HCT116 (cell line): ENCODE results near the gene ICE1.
A peak's percentile ranks its signal among the peaks of the same experiment; 100 is the strongest.

Experiments
- ATF3 ChIP-seq: IDR thresholded peaks from 2 replicates; pipeline ENCODE4 v1.6.1; 2012
- EZH2 ChIP-seq: fragments of 200-600 bp; sonication (generic); IDR thresholded peaks from 2 replicates; pipeline ENCODE4 v1.6.1; 2017; ENCODE audit warnings: antibody characterized with exemption, mixed run types
- EZH2phosphoT487 ChIP-seq: fragments of 200-600 bp; IDR thresholded peaks from 2 replicates; pipeline ENCODE4 v1.6.1; 2018; ENCODE audit warnings: antibody characterized with exemption, borderline replicate concordance
- POLR2A ChIP-seq: IDR thresholded peaks from 2 replicates; pipeline ENCODE4 v1.7.0; 2011; ENCODE audit warnings: borderline replicate concordance; ENCODE audit not compliant: insufficient read depth, insufficient read length; ENCODE audit errors: extremely low read depth
- POLR2AphosphoS5 ChIP-seq: IDR thresholded peaks from 2 replicates; pipeline ENCODE4 v1.6.1; 2011; ENCODE audit warnings: mild to moderate bottlenecking, low read depth, low read length, moderate library complexity
- RAD21 ChIP-seq: IDR thresholded peaks from 2 replicates; pipeline ENCODE4 v1.6.1; 2012; ENCODE audit warnings: low read depth, mild to moderate bottlenecking
- ZFX ChIP-seq: fragments of 450-650 bp; IDR thresholded peaks from 2 replicates; pipeline ENCODE4 v1.6.1; 2017
- ZNF274 ChIP-seq: fragments of 200-500 bp; sonication (Bioruptor generic); IDR thresholded peaks from 2 replicates; pipeline ENCODE4 v1.6.1; 2014; ENCODE audit warnings: mild to moderate bottlenecking, low read depth, low read length, inconsistent platforms
- TF ChIP-seq, protein P1 (sequence below), 3 experiments: fragments of 200-600 bp in 1 of 3; sonication (generic) in 1 of 3; IDR thresholded peaks in 2 of 3; conservative IDR thresholded peaks in 1 of 3; 2 replicates each; pipeline ENCODE4 v1.5.1; 2012 to 2017; ENCODE audit warnings: low read depth in 2 of 3, low read length in 2 of 3, antibody characterized with exemption in 1 of 3, borderline replicate concordance in 1 of 3, control low read depth in 1 of 3, mild to moderate bottlenecking in 1 of 3, mixed read lengths in 1 of 3, mixed run types in 1 of 3, moderate library complexity in 1 of 3; ENCODE audit not compliant: insufficient read depth in 1 of 3

GRCh38 chr5:5492087-5492933 is 69.8 kb downstream of the ICE1 start:
- TF ChIP-seq, protein P1, sequence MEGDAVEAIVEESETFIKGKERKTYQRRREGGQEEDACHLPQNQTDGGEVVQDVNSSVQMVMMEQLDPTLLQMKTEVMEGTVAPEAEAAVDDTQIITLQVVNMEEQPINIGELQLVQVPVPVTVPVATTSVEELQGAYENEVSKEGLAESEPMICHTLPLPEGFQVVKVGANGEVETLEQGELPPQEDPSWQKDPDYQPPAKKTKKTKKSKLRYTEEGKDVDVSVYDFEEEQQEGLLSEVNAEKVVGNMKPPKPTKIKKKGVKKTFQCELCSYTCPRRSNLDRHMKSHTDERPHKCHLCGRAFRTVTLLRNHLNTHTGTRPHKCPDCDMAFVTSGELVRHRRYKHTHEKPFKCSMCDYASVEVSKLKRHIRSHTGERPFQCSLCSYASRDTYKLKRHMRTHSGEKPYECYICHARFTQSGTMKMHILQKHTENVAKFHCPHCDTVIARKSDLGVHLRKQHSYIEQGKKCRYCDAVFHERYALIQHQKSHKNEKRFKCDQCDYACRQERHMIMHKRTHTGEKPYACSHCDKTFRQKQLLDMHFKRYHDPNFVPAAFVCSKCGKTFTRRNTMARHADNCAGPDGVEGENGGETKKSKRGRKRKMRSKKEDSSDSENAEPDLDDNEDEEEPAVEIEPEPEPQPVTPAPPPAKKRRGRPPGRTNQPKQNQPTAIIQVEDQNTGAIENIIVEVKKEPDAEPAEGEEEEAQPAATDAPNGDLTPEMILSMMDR (IDR thresholded peaks at IDR 0.05 in 2 of 3, conservative IDR thresholded peaks at IDR 0.05 in 1 of 3; ENCODE audit: borderline replicate concordance in 1 of 3, insufficient read depth in 1 of 3, low read depth in 2 of 3, low read length in 2 of 3) = peak; percentile 40 to 83 (median 69); a peak in 5 of 6 replicates
- TF ChIP-seq ZNF274 (no peak), RAD21 (peak; percentile 83), EZH2phosphoT487 (no peak), POLR2A (no peak), ATF3 (no peak), POLR2AphosphoS5 (no peak), EZH2 (no peak), ZFX (no peak)
